ENCODE measurements around the gene ZFAND3.
A peak's percentile ranks its signal among the peaks of the same experiment; 100 is the strongest.

Gene ZFAND3

GRCh38 chr6:37787216-37787615 is 32.3 kb upstream of the ZFAND3 start:
- Histone ChIP-seq H3K36me3 (replicated peaks; ENCODE audit: insufficient read depth, low read length) (no peaks in the 10 kb centered on the region), H4K20me1 (ENCODE audit: insufficient read depth, low read length) (no peaks in the 10 kb centered on the region), H3K9me3 (replicated peaks; ENCODE audit: insufficient read depth, low read length) (no peaks in the 10 kb centered on the region), H3K4me3 (ENCODE audit: low read length) (no peak overlapping the region), H3F3A (ENCODE audit: insufficient read depth, low read length) (no peaks in the 10 kb centered on the region), H3K9ac (ENCODE audit: low read length) (no peak overlapping the region), H3K4me1 (ENCODE audit: low read length) (peaks cover 3% of the 10 kb centered on the region; the same call in 1 of the 2 replicates), H2AFZ (ENCODE audit: low read length) (no peak overlapping the region), H3K9me2 (replicated peaks; ENCODE audit: insufficient read depth, low read length) (no peaks in the 10 kb centered on the region), H3K4me2 (ENCODE audit: low read depth, low read length) (no peak overlapping the region), H3K27me3 (replicated peaks; ENCODE audit: insufficient read depth, low read length) (no peaks in the 10 kb centered on the region), H3K79me2 (ENCODE audit: low read length) (no peaks in the 10 kb centered on the region), H3K27ac (ENCODE audit: low read length) (no peak overlapping the region)
- TF ChIP-seq CTCF (IDR thresholded peaks at IDR 0.05; ENCODE audit: low read length) (no peak), EZH2 (optimal IDR thresholded peaks at IDR 0.05; ENCODE audit: low read depth, low read length) (no peak), EZH2phosphoT487 (IDR thresholded peaks at IDR 0.05; ENCODE audit: low read length) (no peak)
- DNase-seq: no peak

- no peak overlapping the region for H3K27ac ChIP-seq (ENCODE audit: low read length)
- H3F3A ChIP-seq (ENCODE audit: insufficient read depth, low read length): no peaks in the 10 kb centered on the region
- H3K9me2 ChIP-seq (replicated peaks; ENCODE audit: insufficient read depth, low read length): no peaks in the 10 kb centered on the region
- TF ChIP-seq CTCF (IDR thresholded peaks at IDR 0.05; ENCODE audit: low read length) (no peak), EZH2phosphoT487 (IDR thresholded peaks at IDR 0.05; ENCODE audit: low read length) (no peak), EZH2 (optimal IDR thresholded peaks at IDR 0.05; ENCODE audit: low read depth, low read length) (no peak)
- no peak overlapping the region for H3K4me3 ChIP-seq (ENCODE audit: low read length)
- H3K9me3 ChIP-seq (replicated peaks; ENCODE audit: insufficient read depth, low read length): no peaks in the 10 kb centered on the region
- H4K20me1 ChIP-seq (ENCODE audit: insufficient read depth, low read length): no peaks in the 10 kb centered on the region
- no peak overlapping the region for H3K9ac ChIP-seq (ENCODE audit: low read length)
- no peak overlapping the region for H3K4me2 ChIP-seq (ENCODE audit: low read depth, low read length)
- no peak overlapping the region for H2AFZ ChIP-seq (ENCODE audit: low read length)
- H3K4me1 ChIP-seq (ENCODE audit: low read length): peaks cover 3% of the 10 kb centered on the region; the same call in 1 of the 2 replicates
- no peak for DNase-seq
- no peaks in the 10 kb centered on the region for H3K79me2 ChIP-seq (ENCODE audit: low read length)
- no peaks in the 10 kb centered on the region for H3K27me3 ChIP-seq (replicated peaks; ENCODE audit: insufficient read depth, low read length)
- no peaks in the 10 kb centered on the region for H3K36me3 ChIP-seq (replicated peaks; ENCODE audit: insufficient read depth, low read length)
Measured at GRCh38 chr6:37788259-37788658, 31.3 kb upstream of the ZFAND3 start.

- Histone ChIP-seq H3K4me2 (ENCODE audit: low read depth, low read length) (peak overlapping the region; percentile 26), H3K27me3 (replicated peaks; ENCODE audit: insufficient read depth, low read length) (no peaks in the 10 kb centered on the region), H3K9ac (ENCODE audit: low read length) (no peak overlapping the region)
Measured at GRCh38 chr6:37791156-37791919, 28.2 kb upstream of the ZFAND3 start.

More at GRCh38 chr6:37791156-37791919, 28.2 kb upstream of the ZFAND3 start:
- Histone ChIP-seq H2AFZ (ENCODE audit: low read length) (peak overlapping the region; percentile 48; the same call in 1 of the 2 replicates), H3F3A (ENCODE audit: insufficient read depth, low read length) (no peaks in the 10 kb centered on the region), H3K4me1 (ENCODE audit: low read length) (peaks cover 3% of the 10 kb centered on the region; the same call in 1 of the 2 replicates), H3K9me2 (replicated peaks; ENCODE audit: insufficient read depth, low read length) (no peaks in the 10 kb centered on the region), H3K36me3 (replicated peaks; ENCODE audit: insufficient read depth, low read length) (no peaks in the 10 kb centered on the region), H3K4me3 (ENCODE audit: low read length) (no peak overlapping the region), H3K79me2 (ENCODE audit: low read length) (no peaks in the 10 kb centered on the region), H3K27ac (ENCODE audit: low read length) (no peak overlapping the region), H4K20me1 (ENCODE audit: insufficient read depth, low read length) (no peaks in the 10 kb centered on the region), H3K9me3 (replicated peaks; ENCODE audit: insufficient read depth, low read length) (no peaks in the 10 kb centered on the region)
- peak; percentile 78 for DNase-seq
- no peak for TF ChIP-seq EZH2phosphoT487 (IDR thresholded peaks at IDR 0.05; ENCODE audit: low read length)
- no peak for TF ChIP-seq EZH2 (optimal IDR thresholded peaks at IDR 0.05; ENCODE audit: low read depth, low read length)
- peak; percentile 91 for TF ChIP-seq CTCF (IDR thresholded peaks at IDR 0.05; ENCODE audit: low read length)
